Endodermal cell (in vitro differentiated cells): ENCODE results near the gene FER. TPM values are rescaled to one million over a fixed set of nuclear protein-coding genes. Genes with fewer than 3 reads are reported as not detected.

Source experiments
- DNase-seq: peaks from one replicate; pipeline ENCODE4 v3.0.0-alpha.2; 2017
- H3K27ac ChIP-seq: 2 replicates; pipeline ENCODE4 v1.5.1; 2013; ENCODE audit warnings: mild to moderate bottlenecking, low read depth, low read length, moderate library complexity
- H3K27me3 ChIP-seq: 2 replicates; pipeline ENCODE4 v1.6.1; 2013; ENCODE audit warnings: mild to moderate bottlenecking, low read length, moderate library complexity; ENCODE audit not compliant: insufficient read depth, control insufficient read depth, poor library complexity, severe bottlenecking
- H3K36me3 ChIP-seq: 2 replicates; pipeline ENCODE4 v1.7.0; 2013; ENCODE audit warnings: mild to moderate bottlenecking, low read length, moderate library complexity; ENCODE audit not compliant: control insufficient read depth, insufficient read depth
- H3K4me1 ChIP-seq: one replicate; pipeline ENCODE4 v1.7.0; 2013; ENCODE audit warnings: low read length; ENCODE audit not compliant: control insufficient read depth, insufficient read depth
- H3K4me3 ChIP-seq: 2 replicates; pipeline ENCODE4 v1.5.1; 2013; ENCODE audit warnings: mild to moderate bottlenecking, low read length, moderate library complexity
- H3K9ac ChIP-seq: 2 replicates; pipeline ENCODE4 v1.6.1; 2013; ENCODE audit warnings: mild to moderate bottlenecking, low read length, moderate library complexity; ENCODE audit not compliant: poor library complexity, severe bottlenecking; ENCODE audit errors: extremely low read depth
- H3K9me3 ChIP-seq: 2 replicates; pipeline ENCODE4 v1.6.1; 2013; ENCODE audit warnings: mild to moderate bottlenecking, low read length, moderate library complexity; ENCODE audit not compliant: control insufficient read depth
- H3K27ac Mint-ChIP-seq: 2 replicates; pipeline ENCODE4 v1.8.0; 2020; ENCODE audit warnings: mixed read lengths
- H3K27me3 Mint-ChIP-seq: 2 replicates; pipeline ENCODE4 v1.8.0; 2021; ENCODE audit warnings: mild to moderate bottlenecking, mixed read lengths; ENCODE audit not compliant: insufficient read depth
- H3K36me3 Mint-ChIP-seq: 2 replicates; pipeline ENCODE4 v1.8.0; 2020; ENCODE audit warnings: low read depth, mixed read lengths
- H3K4me1 Mint-ChIP-seq: 2 replicates; pipeline ENCODE4 v1.8.0; 2020; ENCODE audit warnings: mixed read lengths
- H3K4me3 Mint-ChIP-seq: 2 replicates; pipeline ENCODE4 v1.8.0; 2020; ENCODE audit warnings: mild to moderate bottlenecking, moderate library complexity, mixed read lengths
- H3K9me3 Mint-ChIP-seq: 2 replicates; pipeline ENCODE4 v1.8.0; 2020; ENCODE audit warnings: mild to moderate bottlenecking, mixed read lengths
- WGBS, 2 experiments: methylation state at CpG; one replicate each; pipeline versions ENCODE4 v1.1.5 to v1.1.7; 2013; ENCODE audit warnings: missing lambda C conversion rate in 2 of 2, mixed read lengths in 1 of 2; ENCODE audit not compliant: insufficient coverage in 1 of 2, insufficient read length in 1 of 2; 5-methylcytosine and 5-hydroxymethylcytosine counted together
- total RNA-seq, 2 donors: library from RNA; stranded (reverse); fragmentation: NEBNext Ultra II Directional in 1 of 2; extraction: Animal tissue kit (Norgen Biotek cat#: 25700) in 1 of 2; gene quantifications; 2 replicates in 1 of 2; 3 replicates in 1 of 2; pipeline ENCODE4 v1.2.1, GENCODE V29; 2021
- TF ChIP-seq, protein P1 (sequence below): fragments of 200-600 bp; sonication (generic); conservative IDR thresholded peaks from 2 replicates; pipeline ENCODE4 v1.5.0; 2021; ENCODE audit warnings: antibody characterized with exemption, mild to moderate bottlenecking

The FER gene
- total RNA-seq, 2 donors from 2014 or later: 24.5 to 26.8 TPM

DNA sequence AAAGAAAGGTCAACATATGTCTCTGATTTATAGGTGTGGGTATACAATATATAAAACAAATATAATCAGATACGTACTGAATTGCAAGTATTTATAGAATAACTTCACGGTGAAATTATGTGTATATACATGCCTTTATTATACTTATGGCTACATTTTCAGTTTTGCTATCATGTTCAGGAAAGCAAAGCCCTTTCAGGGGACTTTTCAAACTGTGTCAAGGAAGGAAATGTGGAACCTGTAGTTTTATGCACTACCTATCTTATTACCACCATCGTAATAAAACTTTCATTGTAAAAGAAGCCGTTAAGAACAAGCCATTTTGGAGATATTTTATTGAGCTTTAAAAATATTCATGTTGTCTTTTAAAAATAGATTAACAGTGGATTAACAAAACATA, 404.9 kb downstream of the FER start:
- Mint-ChIP-seq H3K4me1 (no peaks in the 10 kb centered on the region), H3K27ac (no peak overlapping the region), H3K9me3 (no peaks in the 10 kb centered on the region), H3K27me3 (no peaks in the 10 kb centered on the region), H3K36me3 (no peaks in the 10 kb centered on the region), H3K4me3 (no peak overlapping the region)
- no peak overlapping the region for H3K4me3 ChIP-seq
- H3K9ac ChIP-seq: no peak overlapping the region
- H3K27ac ChIP-seq: no peak overlapping the region
- DNase-seq: no peak
- no peaks in the 10 kb centered on the region for H3K9me3 ChIP-seq
- 100% methylated on average over 2 of the region's 4 CpGs; no CpG with 5 or more reads in 1 of the 2 experiments for WGBS, 2 experiments
- H3K36me3 ChIP-seq: no peaks in the 10 kb centered on the region
- H3K4me1 ChIP-seq: no peaks in the 10 kb centered on the region
- no peaks in the 10 kb centered on the region for H3K27me3 ChIP-seq
- TF ChIP-seq, protein P1, sequence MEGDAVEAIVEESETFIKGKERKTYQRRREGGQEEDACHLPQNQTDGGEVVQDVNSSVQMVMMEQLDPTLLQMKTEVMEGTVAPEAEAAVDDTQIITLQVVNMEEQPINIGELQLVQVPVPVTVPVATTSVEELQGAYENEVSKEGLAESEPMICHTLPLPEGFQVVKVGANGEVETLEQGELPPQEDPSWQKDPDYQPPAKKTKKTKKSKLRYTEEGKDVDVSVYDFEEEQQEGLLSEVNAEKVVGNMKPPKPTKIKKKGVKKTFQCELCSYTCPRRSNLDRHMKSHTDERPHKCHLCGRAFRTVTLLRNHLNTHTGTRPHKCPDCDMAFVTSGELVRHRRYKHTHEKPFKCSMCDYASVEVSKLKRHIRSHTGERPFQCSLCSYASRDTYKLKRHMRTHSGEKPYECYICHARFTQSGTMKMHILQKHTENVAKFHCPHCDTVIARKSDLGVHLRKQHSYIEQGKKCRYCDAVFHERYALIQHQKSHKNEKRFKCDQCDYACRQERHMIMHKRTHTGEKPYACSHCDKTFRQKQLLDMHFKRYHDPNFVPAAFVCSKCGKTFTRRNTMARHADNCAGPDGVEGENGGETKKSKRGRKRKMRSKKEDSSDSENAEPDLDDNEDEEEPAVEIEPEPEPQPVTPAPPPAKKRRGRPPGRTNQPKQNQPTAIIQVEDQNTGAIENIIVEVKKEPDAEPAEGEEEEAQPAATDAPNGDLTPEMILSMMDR: no peak

DNA sequence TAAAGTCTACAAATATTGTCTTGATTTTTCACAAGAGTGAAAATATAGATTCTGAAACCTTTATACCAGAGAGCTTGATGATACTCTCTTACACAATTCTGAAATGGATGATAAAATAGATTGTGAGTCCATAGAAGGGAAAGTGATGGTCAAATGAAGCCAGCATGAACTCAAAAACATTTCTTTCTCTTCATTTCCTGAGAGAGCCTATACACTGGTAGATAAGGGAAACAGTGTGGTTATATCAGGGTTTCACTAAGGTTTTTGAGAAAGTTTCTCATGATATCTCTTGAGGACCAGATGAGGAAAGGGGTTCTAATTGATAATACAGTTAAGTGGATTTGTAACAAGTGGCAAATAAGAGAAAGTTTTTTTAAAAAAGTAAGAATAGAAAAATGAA, 407.9 kb downstream of the FER start:
- Histone ChIP-seq H3K9ac (no peak overlapping the region), H3K27ac (no peak overlapping the region), H3K27me3 (no peaks in the 10 kb centered on the region), H3K9me3 (no peaks in the 10 kb centered on the region), H3K4me1 (no peaks in the 10 kb centered on the region), H3K4me3 (no peak overlapping the region), H3K36me3 (no peaks in the 10 kb centered on the region)
- TF ChIP-seq, protein P1: no peak
- Mint-ChIP-seq H3K4me1 (no peaks in the 10 kb centered on the region), H3K4me3 (no peak overlapping the region), H3K27ac (no peak overlapping the region), H3K9me3 (no peaks in the 10 kb centered on the region), H3K36me3 (no peaks in the 10 kb centered on the region), H3K27me3 (no peaks in the 10 kb centered on the region)
- DNase-seq: no peak

DNA sequence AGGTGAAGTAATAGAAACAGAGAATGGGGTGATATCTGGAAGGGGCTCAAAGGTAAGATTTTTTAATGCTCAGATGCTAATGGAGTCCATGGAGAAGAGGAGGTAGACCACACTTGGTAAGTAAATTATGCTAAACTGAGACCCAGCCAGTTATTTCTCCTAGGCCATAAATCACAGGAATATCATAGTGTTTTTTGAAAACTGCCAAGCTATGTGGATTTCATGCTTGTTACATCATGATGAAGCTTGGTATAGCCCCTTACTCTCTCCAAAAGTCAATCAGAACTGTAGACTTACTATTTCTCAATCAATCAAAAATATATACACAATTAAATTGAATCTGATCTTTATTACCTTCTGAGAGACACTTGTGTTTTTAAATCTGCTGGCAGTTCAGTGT, 409.2 kb downstream of the FER start:
- no peaks in the 10 kb centered on the region for H3K4me1 ChIP-seq
- no peak overlapping the region for H3K9ac ChIP-seq
- no peaks in the 10 kb centered on the region for H3K9me3 Mint-ChIP-seq
- H3K27ac ChIP-seq: no peak overlapping the region
- no peak overlapping the region for H3K4me3 ChIP-seq
- no peak for DNase-seq
- no peaks in the 10 kb centered on the region for H3K36me3 Mint-ChIP-seq
- TF ChIP-seq, protein P1: no peak
- H3K36me3 ChIP-seq: no peaks in the 10 kb centered on the region
- H3K27me3 Mint-ChIP-seq: no peaks in the 10 kb centered on the region
- H3K27me3 ChIP-seq: no peaks in the 10 kb centered on the region
- H3K4me1 Mint-ChIP-seq: no peaks in the 10 kb centered on the region
- H3K27ac Mint-ChIP-seq: no peak overlapping the region
- no peak overlapping the region for H3K4me3 Mint-ChIP-seq
- H3K9me3 ChIP-seq: no peaks in the 10 kb centered on the region
